Body of pancreas (tissue), 4 donors: ENCODE results near the gene ANKRD13B.

Experiments
- CTCF ChIP-seq, 7 experiments: fragments of 450-650 bp in 4 of 7; fragments of 200-600 bp in 3 of 7; sonication (generic) in 3 of 7; IDR thresholded peaks; one replicate each; pipeline ENCODE4 v1.5.1; 2016 to 2019; ENCODE audit warnings: antibody characterized with exemption in 7 of 7
- POLR2A ChIP-seq, 3 donors: fragments of 450-650 bp; IDR thresholded peaks; one replicate each; pipeline ENCODE4 v1.6.1; 2016; ENCODE audit warnings: antibody characterized with exemption in 3 of 3, mild to moderate bottlenecking in 2 of 3

DNA sequence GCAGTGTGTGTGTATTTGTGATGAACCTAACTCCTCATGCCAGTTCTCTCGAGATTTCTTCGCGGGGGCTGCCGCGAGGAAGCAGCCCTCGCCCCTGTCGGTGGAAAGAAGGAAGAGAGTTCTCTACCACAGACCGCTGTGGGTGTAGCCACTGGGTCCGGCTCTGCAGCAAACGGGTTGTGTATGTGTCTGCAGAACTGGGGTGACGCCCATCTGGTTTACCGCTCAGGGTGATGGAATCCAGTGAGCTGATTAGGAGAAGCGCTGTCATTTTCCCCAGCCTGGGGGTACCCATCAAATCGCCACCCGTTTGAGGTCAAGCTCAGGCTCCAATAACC lies 22.1 kb downstream of the ANKRD13B start:
- TF ChIP-seq CTCF (IDR thresholded peaks at IDR 0.05) (no peak), POLR2A (IDR thresholded peaks at IDR 0.05) (no peak)
